NCI-H748 (cell line): ENCODE results near the gene CABP7.
"Not testable (repeated sequence)": the region's sequence is repeated elsewhere in the genome, so short reads cannot be mapped to it uniquely, and the experiment has no call there.

Experiments used
- DNase-seq: peaks from one replicate; lab custom pipeline; 2025; ENCODE audit not compliant: unreplicated experiment; lab: John Stamatoyannopoulos, UW

CABP7 gene

DNA sequence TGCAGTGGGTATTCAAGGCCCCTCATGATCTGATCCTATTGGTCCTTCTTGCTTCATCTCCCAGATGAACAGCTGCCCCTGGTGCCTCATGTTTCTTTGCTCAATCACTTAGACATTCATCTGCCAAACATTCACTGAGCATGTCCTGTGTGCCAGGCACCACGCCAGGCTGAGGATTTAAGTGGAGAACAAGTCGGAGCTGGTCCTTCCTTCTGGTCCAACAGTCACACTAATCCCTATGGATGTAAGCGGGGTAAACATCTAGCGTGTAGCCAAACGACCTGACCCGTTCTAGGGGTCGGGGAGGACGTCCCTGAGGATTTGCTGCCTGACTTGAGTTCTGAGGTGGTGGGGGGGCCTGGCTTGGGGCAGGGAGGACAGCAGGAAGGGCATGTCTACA, 25.1 kb downstream of the CABP7 start:
- DNase-seq, result no peak

DNA sequence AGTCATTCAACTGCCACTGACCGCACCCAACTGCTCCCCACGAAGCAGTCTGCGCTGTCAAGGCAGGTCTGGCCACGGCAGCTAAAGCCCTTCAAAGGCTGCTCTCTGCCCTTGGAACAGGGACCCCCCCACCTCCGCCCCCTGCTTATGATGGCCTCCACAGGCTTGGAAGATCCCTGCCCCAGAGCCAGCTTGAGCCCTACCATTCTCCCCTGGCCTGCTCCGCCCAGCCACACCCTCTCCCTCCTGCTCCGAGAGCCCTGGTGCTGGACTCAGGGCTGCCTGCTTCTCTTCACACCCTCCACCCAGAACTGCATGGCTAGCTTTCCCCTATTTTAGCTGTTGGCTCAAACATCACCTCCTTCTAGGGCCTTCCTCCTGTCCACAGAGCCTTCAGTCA, 28.0 kb downstream of the CABP7 start:
- DNase-seq, result no peak

DNA sequence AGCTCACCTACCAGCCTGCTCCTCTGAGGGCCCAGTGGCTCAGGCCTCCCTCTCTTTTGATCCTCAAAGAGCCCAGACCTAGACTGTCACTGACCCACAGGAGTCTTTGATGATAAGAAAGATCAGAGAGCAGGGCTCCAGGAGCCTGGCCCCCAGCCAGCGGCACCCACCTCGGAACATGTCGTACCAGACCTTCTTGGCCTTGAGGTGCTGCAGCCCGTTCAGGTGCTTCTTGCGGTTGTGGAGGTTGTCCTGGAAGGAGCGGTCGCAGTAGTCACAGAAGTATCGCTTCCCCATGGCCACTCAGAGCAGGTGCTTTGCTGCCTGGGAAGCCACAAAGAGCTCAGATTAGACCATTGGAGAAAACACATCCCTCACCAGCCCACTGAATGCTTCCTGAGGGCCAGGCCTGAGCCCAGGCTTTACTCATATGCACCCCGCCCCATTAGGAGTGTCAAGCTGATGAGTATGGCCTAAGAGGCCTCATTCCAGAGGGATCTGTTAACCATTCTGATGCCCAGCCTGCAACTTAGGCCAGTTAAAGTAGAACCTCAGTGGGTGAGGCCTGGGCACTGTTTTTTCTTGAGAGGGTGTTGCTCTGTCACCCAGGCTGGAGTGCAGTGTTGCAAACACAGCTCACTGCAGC, 28.6 kb downstream of the CABP7 start:
- DNase-seq, result no peak

DNA sequence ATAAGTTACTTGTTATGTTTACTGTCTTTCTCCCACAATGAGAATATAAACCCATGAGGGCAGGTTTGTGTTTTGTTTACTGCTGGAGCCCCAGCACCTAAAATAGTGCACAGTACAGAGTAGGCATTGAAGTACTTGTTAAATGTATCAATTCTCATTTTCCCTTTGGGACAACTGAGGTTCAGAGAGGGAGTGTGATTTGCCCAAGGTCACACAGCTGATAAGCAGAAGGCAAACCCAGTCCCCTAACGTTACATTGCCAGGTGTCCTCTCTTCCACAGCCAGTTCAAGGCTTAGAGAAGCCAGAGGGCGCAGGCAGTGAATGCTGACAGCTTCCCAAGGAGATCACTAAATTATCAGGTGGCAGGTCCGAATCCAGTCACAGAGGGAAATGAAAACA, 30.2 kb downstream of the CABP7 start:
- DNase-seq, result no peak

DNA sequence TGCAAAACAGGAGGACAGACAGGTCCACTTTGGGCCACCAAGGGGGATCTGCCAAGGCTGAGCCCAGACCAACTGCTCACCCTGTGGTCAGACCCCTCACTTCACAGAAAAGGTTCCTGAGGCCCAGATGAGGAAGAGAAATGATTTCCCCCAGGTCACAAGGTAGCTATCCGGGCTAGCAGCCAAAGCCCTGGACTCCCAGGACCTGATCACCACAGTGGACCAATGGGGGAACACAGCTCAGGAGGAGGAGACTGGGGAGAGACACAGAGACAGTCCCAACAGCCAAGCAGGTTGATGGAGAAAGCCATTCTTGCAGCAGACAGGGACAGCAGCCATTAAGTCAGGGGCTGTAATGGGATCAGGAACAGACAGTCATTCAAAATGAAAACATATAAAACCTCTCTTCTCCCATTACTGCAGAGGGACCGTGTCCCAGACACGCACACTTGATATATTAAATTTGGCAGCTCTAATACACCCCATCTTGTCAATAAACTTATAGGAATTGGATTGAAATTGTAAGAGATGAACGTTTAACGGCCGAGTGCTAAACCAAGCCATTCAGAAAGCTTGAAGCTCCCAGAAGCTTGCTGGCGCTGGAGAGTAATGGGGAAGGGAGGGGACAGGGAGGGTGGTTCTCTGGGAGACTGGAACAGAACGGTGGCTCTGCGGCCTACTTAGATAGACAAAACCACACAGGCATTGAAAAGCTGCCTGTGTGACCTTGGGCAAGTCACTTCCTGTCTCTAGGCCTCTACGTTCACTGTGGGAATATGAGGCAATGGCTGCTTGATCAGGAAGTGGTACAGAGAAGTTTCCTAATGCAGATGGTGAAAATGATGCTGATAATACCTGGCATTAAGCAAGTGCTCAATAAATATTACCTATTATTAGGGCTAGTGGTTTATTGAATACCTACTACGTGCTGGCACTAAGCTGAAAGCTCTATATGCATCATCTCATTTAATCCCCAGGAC, 31.0 kb downstream of the CABP7 start:
- no peak for DNase-seq

DNA sequence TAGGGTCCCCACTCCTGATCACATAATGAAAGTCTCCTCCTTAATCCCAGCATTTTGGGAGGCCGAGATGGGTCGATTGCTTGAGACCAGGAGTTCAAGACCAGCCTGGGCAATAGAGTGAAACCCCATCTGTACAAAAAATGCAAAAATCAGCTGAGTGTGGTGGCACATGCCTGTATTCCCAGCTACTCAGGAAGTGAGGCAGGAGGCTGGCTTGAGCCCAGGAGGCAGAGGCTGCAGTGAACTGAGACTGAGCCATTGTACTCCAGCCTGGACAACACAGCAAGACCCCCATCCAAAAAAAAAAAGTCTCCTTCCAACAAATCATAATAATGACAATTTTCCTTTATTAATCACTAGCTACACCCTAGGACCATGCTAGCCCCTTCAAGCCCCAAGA, 31.9 kb downstream of the CABP7 start:
- no peak for DNase-seq

DNA sequence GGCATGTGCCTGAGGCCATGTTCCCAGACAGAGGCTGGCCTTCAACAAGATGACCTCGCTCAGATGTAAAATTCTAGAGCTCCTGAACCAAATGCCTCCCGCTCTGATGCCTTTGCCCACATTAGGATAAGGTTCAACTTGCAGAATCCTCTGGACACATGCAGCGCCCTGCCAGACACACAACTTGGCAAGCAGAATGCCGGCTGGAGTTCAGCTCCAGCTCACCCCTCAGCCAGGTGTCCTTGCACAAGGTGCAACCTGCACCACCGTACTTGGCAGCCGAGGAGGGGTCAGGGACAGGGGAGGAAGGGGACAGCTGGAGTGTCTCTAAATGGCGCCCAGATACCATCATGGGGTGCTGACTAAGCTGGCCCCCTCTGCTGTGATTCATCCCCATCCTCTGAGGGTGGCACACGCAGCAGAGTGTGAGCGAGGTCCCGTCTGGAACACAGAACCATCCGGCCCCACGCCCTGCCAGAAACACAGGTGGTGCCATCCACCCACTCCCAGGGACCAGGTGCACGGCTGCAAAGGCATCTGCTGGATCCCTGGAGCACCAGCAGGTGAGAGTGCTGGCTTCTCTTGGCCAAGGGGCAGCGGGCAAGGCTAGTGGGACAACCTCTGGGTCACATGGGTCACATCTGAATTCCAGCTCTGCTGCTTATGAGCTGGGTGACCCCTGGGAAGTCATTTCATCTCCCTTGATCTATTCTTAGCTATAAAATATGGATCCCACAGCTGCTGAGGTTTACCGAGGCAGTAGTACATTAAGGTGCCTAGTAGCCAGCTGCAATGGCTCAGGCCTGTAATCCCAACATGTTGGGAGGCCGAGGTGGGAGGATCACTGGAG, 34.2 kb downstream of the CABP7 start:
- no peak for DNase-seq

DNA sequence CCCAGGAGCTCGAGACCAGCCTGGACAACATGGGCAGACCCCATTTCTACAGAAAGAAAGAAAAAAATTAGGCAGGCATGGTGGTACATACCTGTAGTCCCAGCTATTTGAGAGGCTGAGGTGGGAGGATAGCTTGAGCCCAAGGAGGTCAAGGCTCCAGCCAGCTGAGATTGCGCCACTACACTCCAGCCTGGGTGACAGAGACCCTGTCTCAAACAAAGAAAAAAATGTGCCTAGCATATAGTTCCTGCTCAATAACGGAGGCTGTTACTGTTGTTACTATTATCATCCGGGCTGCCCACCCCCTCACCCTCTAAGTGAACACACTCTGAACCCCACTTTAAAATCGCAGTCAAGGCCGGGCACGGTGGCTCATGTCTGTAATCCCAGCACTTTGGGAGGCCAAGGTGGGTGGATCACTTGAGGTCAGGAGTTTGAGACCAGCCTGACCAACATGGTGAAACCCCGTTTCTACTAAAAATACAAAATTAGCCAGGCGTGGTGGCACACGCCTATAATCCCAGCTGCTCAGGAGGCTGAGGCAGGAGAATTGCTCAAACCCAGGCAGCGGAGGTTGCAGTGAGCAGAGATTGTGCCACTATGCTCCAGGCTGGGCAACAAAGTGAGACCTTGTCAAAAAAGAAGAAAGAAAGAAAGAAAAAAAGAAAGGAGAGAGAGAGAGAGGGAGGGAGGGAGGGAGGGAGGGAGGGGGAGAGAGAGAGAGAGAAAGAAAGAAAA, 35.0 kb downstream of the CABP7 start:
- DNase-seq, result not testable (repeated sequence)

DNA sequence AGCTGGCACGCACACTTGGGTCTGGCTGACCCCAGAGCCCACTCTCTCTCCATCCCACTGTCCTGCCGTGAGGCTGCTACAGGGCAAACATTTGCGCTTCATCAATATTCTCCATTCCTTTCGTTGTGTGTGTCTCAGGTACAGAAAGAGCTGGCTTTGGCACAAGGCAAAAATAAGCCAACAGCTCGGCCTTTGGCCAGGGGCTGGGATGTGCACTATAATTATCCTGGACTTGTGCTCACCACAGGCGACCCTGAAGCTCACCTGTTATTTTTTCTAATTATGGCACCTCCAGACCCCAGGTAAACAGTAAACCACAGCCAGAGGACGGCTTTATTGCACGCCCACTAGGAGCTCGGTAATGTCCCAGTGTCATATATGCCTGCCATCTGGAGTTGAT, 36.1 kb downstream of the CABP7 start:
- no peak for DNase-seq

DNA sequence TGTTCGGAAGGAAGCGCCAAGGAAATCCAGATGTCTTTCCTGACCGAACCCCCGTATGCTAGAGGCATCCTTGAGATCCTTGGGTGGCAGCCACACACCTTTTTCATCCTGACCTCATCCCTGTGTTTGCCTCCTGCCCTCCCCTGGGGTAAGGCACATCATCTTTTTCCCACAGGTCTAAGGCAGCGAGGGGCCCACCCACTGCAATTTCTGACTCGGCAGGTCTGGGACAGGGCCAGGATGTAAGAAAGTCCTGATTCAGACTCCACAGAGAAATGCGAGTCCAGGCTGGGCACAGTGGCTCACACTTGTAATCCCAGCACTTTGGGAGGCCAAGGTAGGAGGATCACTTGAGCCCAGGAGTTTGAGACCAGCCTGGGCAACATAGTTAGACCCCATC, 36.5 kb downstream of the CABP7 start:
- no peak for DNase-seq

DNA sequence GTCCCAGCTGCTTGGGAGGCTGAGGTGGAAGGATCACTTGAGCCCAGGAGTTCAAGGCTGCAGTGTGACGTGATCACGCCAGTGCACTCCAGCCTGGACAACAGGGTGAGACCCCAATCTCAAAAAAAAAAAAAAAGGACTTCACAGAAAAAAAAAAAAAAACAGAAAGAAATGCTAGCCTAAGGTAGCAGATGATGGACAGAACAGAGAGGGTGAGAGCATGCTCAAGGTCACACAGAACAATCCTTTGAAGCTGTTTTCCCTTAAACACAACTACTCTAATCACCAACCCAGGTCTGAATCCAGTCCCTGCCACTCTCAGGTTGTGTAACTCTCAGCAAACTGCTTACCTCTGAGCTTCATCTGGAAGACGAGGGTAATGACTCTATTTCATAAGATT, 37.3 kb downstream of the CABP7 start:
- DNase-seq, result no peak

DNA sequence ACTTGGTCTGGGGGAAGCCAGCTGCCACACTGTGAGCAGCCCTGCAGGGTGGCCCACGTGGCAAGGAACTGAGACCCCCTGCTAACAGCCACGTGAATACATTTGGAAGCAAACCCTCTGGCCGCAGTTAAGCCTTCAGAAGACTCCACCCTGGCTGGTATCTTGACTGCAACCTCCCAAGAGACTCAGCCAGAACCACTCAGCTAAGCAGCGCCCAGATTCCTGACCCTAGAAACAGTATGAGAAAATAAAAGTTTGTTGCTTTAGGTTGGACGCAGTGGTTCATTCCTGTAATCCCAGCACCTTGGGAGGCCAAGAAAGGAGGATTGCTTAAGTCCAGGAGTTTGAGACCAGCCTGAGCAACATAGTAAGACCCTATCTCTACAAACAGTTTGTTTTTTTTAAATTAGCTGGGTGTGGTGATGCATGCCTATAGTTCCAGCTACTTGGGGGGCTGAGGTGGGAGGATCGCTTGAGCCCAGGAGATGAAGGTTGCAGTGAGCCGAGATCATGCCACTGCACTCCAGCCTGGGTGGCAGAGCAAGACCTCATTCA, 38.3 kb downstream of the CABP7 start:
- DNase-seq, result no peak

DNA sequence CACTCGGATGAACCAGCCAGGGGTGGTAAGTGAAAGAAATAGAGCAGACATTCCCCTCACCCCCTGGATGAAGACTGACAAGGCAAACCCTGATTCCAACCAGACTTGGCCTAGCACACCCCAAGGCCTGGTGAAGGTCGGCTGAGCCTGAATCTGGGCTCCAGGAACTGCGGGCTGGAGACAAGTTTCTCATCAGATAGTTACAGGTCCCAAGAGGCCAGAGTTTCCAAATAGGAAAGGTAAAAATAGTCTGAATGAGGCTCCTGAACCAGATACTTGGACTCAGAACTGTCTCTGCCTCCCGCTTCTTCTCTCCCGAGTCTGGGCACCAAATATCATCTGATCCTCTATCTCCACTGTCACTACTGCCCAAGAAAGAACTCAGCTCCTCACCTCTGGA, 39.2 kb downstream of the CABP7 start:
- DNase-seq, result no peak

DNA sequence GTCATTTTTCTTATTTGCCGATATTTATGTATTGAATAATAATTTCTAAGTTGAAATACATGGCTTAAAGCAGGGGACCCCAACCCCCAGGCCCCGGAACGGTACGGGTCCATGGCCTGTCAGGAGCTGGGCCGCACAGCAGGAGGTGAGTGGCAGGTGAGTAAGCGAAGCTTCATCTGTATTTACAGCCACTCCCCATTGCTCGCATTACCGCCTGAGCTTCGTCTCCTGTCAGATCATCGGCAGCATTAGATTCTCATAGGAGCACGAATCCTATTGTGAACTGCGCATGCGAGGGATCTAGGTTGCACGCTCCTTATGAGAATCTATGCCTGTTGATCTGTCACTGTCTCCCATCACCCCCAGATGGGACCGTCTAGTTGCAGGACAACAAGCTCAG, 42.5 kb downstream of the CABP7 start:
- peak; percentile 87 for DNase-seq

DNA sequence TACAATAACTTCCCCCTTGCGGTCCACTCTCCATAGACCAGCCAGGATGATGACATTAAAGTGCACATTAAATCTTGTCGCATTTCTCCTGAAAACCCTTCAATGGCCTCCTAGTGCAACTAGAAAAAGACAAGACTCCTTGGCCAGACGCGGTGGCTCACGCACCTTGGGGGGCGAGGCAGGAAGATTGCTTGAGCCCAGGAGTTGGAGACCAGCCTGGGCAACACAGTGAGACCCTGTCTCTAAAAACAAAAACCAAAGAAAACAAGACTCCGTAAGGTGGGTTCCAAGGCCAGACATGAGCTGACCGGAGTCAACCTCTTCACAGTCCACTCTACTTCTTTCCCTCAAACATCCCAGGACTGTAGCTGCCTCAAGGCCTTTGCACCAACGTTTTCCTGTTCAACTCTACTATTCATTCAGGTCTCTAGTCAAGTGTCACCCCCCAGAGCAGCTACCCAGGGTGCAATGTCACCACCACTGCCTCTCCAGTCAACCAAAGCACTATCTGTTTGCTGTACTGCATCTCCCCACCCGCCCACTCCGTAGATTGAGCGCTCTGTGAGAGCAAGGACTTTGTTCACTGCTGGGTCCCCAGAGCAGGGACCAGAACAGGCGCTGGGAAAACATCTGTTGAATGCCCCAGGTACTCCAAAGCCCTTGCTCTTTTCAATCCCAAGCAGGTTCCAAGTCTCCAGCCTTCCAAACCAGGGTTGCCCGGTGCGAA, 46.3 kb downstream of the CABP7 start:
- peak; percentile 27 for DNase-seq

DNA sequence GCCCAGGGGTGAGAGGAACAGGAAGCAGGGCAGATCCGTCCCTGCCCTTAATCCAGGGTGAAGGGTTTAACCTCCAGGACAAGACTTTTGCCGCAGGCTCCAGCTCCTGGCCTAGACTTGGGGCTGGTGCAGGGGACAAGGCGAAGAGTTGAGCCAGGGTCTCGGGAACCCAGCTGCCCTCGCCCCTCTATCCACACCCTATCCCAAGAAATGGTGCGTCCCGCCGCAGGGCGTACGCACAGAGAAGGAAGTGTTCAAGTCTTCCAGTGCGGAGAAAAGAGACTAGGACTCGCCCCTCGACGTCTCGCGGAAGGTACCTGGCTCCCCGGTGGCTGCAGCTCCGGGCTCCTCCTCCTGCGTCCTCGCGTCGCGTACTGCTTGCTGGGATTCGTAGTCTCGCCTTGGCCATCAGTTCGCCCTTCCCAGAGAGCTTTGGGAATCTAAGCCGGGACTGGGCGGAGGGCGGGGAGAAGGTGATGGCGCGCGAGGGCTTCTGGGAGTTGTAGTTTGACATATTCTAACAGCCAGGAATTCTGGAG, 46.9 kb downstream of the CABP7 start, which contains the start of gene ZMAT5:
Gene ZMAT5, minus strand, starts transcription at position 376 of the 539 bp plus-strand sequence. CDS start 18,463 bp downstream, outside the sequence.
- DNase-seq, result peak; percentile 95

DNA sequence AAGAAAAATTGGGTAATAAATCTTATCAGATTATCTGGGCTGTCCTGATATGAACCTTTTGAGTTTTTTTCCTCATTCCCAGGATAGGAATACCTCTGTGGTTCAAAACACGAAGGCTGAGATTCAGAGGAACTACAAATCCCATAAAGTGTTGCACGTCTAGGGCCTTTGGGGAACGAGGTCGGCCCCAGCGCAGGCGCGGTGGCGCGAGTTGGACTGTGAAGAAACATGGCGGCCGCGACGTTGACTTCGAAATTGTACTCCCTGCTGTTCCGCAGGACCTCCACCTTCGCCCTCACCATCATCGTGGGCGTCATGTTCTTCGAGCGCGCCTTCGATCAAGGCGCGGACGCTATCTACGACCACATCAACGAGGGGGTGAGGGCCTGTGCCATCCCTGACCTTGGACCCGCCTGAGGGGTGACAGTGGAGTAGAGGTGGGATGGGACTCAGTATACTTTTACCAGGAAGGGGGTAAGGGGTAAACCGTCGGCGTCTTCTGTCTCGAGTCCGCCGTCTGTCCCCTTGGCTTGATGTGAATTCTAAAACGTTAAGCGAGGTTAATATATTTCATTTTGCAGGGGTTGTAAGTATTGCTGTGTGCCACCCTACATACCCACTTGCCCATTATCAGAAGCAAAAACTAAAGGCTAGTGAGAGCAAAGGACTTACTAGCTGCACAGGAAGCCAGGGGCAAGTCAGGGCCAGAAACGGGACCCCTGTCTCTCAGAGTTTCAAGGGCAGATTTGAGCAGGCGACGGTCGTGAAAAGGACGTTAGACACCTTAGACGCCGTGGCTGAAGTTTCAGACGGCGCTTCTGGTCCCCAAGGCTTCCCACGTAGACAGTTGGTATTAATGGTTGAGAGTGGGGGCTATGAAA, 47.6 kb downstream of the CABP7 start, which contains the start of gene UQCR10:
Gene UQCR10, plus strand, starts transcription at position 199 of the 881 bp plus-strand sequence. Its CDS starts 30 bp downstream, at position 229.
- peak; percentile 87 for DNase-seq

DNA sequence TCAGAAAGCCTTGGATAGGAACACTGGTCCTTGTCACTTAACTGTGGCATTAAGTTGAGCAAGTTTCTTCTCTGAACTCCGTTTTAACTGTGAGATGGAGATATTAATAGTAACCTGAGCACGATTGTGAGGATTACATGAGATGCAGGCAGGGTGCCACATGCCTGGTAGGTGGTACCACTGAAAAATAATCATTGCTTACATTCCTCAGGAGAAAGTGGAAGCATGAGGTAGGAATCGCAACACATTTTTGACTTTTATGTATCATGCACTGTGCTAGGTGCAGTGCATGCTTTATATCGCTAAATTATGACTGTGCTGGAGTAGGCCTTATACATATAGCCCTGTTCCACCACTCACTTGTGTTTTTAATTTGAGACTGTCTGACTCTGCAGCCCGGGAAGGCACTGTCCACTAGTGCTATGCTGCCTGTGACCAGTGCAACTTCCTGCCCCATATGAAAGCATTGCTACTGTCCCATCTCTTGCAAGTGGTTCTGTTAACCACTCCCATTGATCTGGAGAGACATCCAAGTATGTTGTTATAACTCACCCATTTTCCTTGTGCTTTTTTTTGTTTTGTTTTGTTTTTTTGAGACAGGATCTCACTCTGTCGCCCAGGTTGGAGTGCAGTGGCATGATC, 48.4 kb downstream of the CABP7 start:
- DNase-seq, result no peak
